22Rv1 (cell line): ENCODE measurements around the gene ARMC12.

Source experiments
- H3K27ac ChIP-seq: fragments of 450-650 bp; 2 replicates; pipeline ENCODE4 v1.5.1; 2017
- CTCF ChIP-seq: fragments of 450-650 bp; IDR thresholded peaks from 2 replicates; pipeline ENCODE4 v1.5.1; 2017; ENCODE audit warnings: mild to moderate bottlenecking
- ZFX ChIP-seq: fragments of 450-650 bp; IDR thresholded peaks from 2 replicates; pipeline ENCODE4 v1.6.1; 2017; ENCODE audit warnings: antibody characterized with exemption, borderline replicate concordance

The ARMC12 gene

GRCh38 chr6:35774116-35774794 is 37.4 kb downstream of the ARMC12 start:
- H3K27ac ChIP-seq: no peak overlapping the region

GRCh38 chr6:35775031-35775430 is 38.2 kb downstream of the ARMC12 start:
- H3K27ac ChIP-seq: no peak overlapping the region
- TF ChIP-seq CTCF (no peak), ZFX (no peak)

More at GRCh38 chr6:35774116-35774794, 37.4 kb downstream of the ARMC12 start:
- TF ChIP-seq CTCF (no peak), ZFX (no peak)

- H3K27ac ChIP-seq: no peak within 1 kb of the TSS
- TF ChIP-seq ZFX (no peak), CTCF (no peak)
These were observed 39.8 kb downstream of the ARMC12 start, which contains the start of gene CLPSL2 for GRCh38 chr6:35776364-35777215. TSS of gene CLPSL2 (plus strand) at chr6:35776598. CDS start at chr6:35776619, 21 bp downstream.

GRCh38 chr6:35777356-35778102 is 40.7 kb downstream of the ARMC12 start:
- no peak overlapping the region for H3K27ac ChIP-seq
- no peak for TF ChIP-seq CTCF
- no peak for TF ChIP-seq ZFX

- TF ChIP-seq ZFX: no peak
- no peak for TF ChIP-seq CTCF
- H3K27ac ChIP-seq: no peak overlapping the region
These were observed 41.6 kb downstream of the ARMC12 start for GRCh38 chr6:35778437-35778836.

- TF ChIP-seq ZFX: no peak
- no peak for TF ChIP-seq CTCF
- no peak within 1 kb of the TSS for H3K27ac ChIP-seq
These were observed 43.9 kb downstream of the ARMC12 start, which contains the start of gene CLPSL1 for GRCh38 chr6:35780719-35781118. TSS of gene CLPSL1 (plus strand) at chr6:35781019. CDS start at chr6:35781111, 92 bp downstream.
